IMR-90 (cell line): Measurements from ENCODE around the gene RNF227.

ENCODE experiments used
- BHLHE40 ChIP-seq: fragments of 150-350 bp; IDR thresholded peaks from 2 replicates; pipeline ENCODE4 v1.6.1; 2016; ENCODE audit warnings: mild to moderate bottlenecking, low read depth, low read length
- MAZ ChIP-seq: IDR thresholded peaks from 2 replicates; pipeline ENCODE4 v1.6.1; 2012; ENCODE audit warnings: low read depth, mild to moderate bottlenecking, low read length, improper control_type of control experiment, moderate library complexity, borderline replicate concordance
- POLR2A ChIP-seq: IDR thresholded peaks from 2 replicates; pipeline ENCODE4 v1.6.1; 2012; ENCODE audit warnings: mild to moderate bottlenecking, low read depth, low read length
- RAD21 ChIP-seq: IDR thresholded peaks from 2 replicates; pipeline ENCODE4 v1.6.1; 2012; ENCODE audit warnings: low read length, improper control_type of control experiment
- RFX5 ChIP-seq: IDR thresholded peaks from 2 replicates; pipeline ENCODE4 v1.8.0; 2012; ENCODE audit warnings: low read depth, mild to moderate bottlenecking, low read length, moderate library complexity
- SMC3 ChIP-seq: fragments of 150-350 bp; IDR thresholded peaks from 2 replicates; pipeline ENCODE4 v1.6.1; 2016; ENCODE audit warnings: low read depth, mild to moderate bottlenecking, antibody characterized with exemption, low read length, moderate library complexity
- TF ChIP-seq, protein P1 (sequence below): conservative IDR thresholded peaks from 2 replicates; pipeline ENCODE4 v1.5.1; 2012; ENCODE audit warnings: mild to moderate bottlenecking, low read depth, low read length, improper control_type of control experiment
- TF ChIP-seq, protein P2 (sequence below): fragments of 150-350 bp; IDR thresholded peaks from 2 replicates; pipeline ENCODE4 v1.6.1; 2017; ENCODE audit warnings: mild to moderate bottlenecking, antibody characterized with exemption, low read length, low read depth

- no peak for TF ChIP-seq POLR2A
- TF ChIP-seq, protein P1, sequence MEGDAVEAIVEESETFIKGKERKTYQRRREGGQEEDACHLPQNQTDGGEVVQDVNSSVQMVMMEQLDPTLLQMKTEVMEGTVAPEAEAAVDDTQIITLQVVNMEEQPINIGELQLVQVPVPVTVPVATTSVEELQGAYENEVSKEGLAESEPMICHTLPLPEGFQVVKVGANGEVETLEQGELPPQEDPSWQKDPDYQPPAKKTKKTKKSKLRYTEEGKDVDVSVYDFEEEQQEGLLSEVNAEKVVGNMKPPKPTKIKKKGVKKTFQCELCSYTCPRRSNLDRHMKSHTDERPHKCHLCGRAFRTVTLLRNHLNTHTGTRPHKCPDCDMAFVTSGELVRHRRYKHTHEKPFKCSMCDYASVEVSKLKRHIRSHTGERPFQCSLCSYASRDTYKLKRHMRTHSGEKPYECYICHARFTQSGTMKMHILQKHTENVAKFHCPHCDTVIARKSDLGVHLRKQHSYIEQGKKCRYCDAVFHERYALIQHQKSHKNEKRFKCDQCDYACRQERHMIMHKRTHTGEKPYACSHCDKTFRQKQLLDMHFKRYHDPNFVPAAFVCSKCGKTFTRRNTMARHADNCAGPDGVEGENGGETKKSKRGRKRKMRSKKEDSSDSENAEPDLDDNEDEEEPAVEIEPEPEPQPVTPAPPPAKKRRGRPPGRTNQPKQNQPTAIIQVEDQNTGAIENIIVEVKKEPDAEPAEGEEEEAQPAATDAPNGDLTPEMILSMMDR = no peak
- TF ChIP-seq SMC3 = no peak
- no peak for TF ChIP-seq RAD21
- no peak for TF ChIP-seq MAZ
- no peak for TF ChIP-seq BHLHE40
- no peak for TF ChIP-seq RFX5
- TF ChIP-seq, protein P2, sequence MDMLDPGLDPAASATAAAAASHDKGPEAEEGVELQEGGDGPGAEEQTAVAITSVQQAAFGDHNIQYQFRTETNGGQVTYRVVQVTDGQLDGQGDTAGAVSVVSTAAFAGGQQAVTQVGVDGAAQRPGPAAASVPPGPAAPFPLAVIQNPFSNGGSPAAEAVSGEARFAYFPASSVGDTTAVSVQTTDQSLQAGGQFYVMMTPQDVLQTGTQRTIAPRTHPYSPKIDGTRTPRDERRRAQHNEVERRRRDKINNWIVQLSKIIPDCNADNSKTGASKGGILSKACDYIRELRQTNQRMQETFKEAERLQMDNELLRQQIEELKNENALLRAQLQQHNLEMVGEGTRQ = no peak
Measured at GRCh38 chr17:7880076-7880868, 35.8 kb downstream of the RNF227 start.
